WTC11 (cell line): ENCODE data around the gene SHQ1.

Experiments
- CTCF ChIP-seq: fragments of 200-600 bp; IDR thresholded peaks from 2 replicates; pipeline ENCODE4 v1.8.0; 2022; ENCODE audit warnings: antibody characterized with exemption
- E2F4 ChIP-seq: sonication (generic); formaldehyde crosslinking; IDR thresholded peaks from 2 replicates; pipeline ENCODE4 v1.8.1; 2022; ENCODE audit warnings: low read depth, mild to moderate bottlenecking, moderate library complexity, missing genetic modification reagents, borderline replicate concordance
- FOXK1 ChIP-seq: sonication (generic); formaldehyde crosslinking; IDR thresholded peaks from 2 replicates; pipeline ENCODE4 v1.8.0; 2022; ENCODE audit warnings: mild to moderate bottlenecking, moderate library complexity, missing genetic modification reagents
- IRF2 ChIP-seq: sonication (generic); formaldehyde crosslinking; IDR thresholded peaks from 2 replicates; pipeline ENCODE4 v1.8.0; 2022; ENCODE audit warnings: low read depth, missing genetic modification reagents, borderline replicate concordance
- JUN ChIP-seq: sonication (generic); formaldehyde crosslinking; IDR thresholded peaks from 2 replicates; pipeline ENCODE4 v1.8.0; 2023; ENCODE audit warnings: mild to moderate bottlenecking, missing genetic modification reagents
- MAX ChIP-seq: sonication (generic); formaldehyde crosslinking; IDR thresholded peaks from 2 replicates; pipeline ENCODE4 v1.8.0; 2022; ENCODE audit warnings: mild to moderate bottlenecking, missing genetic modification reagents
- TEAD4 ChIP-seq: sonication (generic); formaldehyde crosslinking; IDR thresholded peaks from 2 replicates; pipeline ENCODE4 v1.8.0; 2022; ENCODE audit warnings: mild to moderate bottlenecking, missing genetic modification reagents

- TF ChIP-seq CTCF (no peak), MAX (CRISPR knock-in tag) (no peak), TEAD4 (no peak), IRF2 (no peak), FOXK1 (CRISPR knock-in tag) (no peak), JUN (CRISPR knock-in tag) (no peak), E2F4 (no peak)
These were observed 139.8 kb downstream of the SHQ1 start for GRCh38 chr3:72708441-72708840.
